Measurements from ENCODE around the gene NFATC2. TPM values are rescaled to one million over a fixed set of nuclear protein-coding genes. Genes with fewer than 3 reads are reported as not detected.

NFATC2 gene
- total RNA-seq, 1 donor from 2014 or later: not detected

DNA sequence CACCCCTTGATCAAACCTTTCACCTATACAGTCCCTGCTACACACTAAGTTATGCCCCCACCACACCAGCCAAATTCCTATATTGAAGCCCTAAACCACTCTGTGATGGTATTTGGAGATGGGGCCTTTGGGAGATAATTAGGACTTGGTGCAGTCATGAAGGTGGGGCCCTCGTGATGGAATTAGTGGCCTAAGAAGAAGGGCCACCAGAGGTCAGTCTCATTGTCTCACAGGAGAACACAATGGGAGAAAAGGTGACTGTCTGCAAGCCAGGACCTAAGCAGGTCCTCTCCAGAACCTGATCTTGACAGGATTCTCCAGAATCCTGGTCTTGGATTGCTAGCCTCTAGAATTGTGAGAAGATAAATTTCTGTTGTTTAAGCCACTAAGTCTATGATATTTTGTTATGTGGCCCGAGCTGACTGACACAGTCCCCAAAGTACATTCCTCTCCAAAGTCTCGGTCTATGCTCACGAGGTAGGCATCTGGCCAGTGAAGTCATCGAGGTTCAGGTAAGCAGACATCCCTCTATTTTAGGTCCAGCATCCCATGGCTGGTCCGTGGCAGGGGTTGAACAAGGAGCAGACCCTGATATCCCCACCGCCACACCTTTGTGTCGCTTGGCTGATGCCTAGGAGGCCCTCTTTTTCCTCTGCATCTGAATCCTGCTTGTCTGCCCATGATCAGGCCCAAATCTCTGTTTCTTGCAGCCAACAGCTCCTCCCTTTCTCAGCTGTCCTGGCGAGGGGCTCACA lies 138.9 kb downstream of the NFATC2 start:
- peaks cover 3% of the 10 kb centered on the region for H3K27me3 ChIP-seq (ENCODE audit: control insufficient read depth, insufficient read depth, low read length)
- no peak for DNase-seq (ENCODE audit: low read depth)
- H3K4me3 ChIP-seq (ENCODE audit: low read depth, low read length): no peak overlapping the region
- no peaks in the 10 kb centered on the region for H3K36me3 ChIP-seq (ENCODE audit: control insufficient read depth, insufficient read depth, low read length)
- TF ChIP-seq, protein P1, sequence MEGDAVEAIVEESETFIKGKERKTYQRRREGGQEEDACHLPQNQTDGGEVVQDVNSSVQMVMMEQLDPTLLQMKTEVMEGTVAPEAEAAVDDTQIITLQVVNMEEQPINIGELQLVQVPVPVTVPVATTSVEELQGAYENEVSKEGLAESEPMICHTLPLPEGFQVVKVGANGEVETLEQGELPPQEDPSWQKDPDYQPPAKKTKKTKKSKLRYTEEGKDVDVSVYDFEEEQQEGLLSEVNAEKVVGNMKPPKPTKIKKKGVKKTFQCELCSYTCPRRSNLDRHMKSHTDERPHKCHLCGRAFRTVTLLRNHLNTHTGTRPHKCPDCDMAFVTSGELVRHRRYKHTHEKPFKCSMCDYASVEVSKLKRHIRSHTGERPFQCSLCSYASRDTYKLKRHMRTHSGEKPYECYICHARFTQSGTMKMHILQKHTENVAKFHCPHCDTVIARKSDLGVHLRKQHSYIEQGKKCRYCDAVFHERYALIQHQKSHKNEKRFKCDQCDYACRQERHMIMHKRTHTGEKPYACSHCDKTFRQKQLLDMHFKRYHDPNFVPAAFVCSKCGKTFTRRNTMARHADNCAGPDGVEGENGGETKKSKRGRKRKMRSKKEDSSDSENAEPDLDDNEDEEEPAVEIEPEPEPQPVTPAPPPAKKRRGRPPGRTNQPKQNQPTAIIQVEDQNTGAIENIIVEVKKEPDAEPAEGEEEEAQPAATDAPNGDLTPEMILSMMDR (IDR thresholded peaks at IDR 0.05; ENCODE audit: insufficient read depth, low read length, severe bottlenecking): no peak
- no peak for FAIRE-seq

DNA sequence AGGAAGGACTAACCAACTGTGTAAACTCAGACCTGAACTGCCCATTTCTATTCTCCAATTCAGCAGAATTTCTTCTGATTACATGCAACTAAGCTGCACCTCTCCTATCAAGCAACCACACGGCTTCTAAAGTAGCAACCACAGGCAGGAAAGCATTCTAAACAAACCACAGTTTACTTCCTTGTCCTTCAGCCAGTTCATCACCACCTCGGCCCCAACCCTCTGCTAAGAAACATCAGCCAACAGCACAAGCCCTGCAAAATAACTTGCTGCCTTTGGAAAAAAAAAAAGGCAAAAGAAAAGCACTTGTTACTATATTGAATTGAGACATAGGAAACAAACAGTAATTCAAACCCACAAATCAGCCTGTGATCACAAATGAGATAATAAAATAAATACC lies 140.3 kb downstream of the NFATC2 start:
- no peak for DNase-seq (ENCODE audit: low read depth)
- TF ChIP-seq, protein P1 (IDR thresholded peaks at IDR 0.05; ENCODE audit: insufficient read depth, low read length, severe bottlenecking): no peak
- Histone ChIP-seq H3K27me3 (ENCODE audit: control insufficient read depth, insufficient read depth, low read length) (peaks cover 3% of the 10 kb centered on the region), H3K4me3 (ENCODE audit: low read depth, low read length) (no peak overlapping the region), H3K36me3 (ENCODE audit: control insufficient read depth, insufficient read depth, low read length) (no peaks in the 10 kb centered on the region)
- no peak for FAIRE-seq

DNA sequence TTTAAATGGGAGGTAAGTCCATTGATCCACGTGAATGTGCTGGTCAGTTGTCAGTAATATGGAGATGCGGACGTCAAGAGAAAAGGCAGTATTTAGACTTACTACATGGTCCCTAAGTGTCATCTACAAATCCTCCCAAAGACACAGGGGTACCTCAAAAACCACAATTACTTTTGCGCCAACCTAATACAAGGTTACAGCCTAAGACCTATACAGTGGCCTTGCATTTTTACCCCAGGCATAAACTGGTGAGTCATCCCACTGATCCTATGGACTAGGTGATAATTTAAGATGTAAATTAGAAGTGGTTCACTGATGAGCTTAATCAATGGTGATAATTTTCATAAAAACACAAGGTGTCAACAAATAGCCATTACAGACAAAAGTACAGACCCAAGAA lies 141.0 kb downstream of the NFATC2 start:
- Histone ChIP-seq H3K27me3 (ENCODE audit: control insufficient read depth, insufficient read depth, low read length) (peaks cover 1% of the 10 kb centered on the region), H3K36me3 (ENCODE audit: control insufficient read depth, insufficient read depth, low read length) (no peaks in the 10 kb centered on the region), H3K4me3 (ENCODE audit: low read depth, low read length) (no peak overlapping the region)
- TF ChIP-seq, protein P1 (IDR thresholded peaks at IDR 0.05; ENCODE audit: insufficient read depth, low read length, severe bottlenecking): no peak
- DNase-seq (ENCODE audit: low read depth): no peak
- no peak for FAIRE-seq

DNA sequence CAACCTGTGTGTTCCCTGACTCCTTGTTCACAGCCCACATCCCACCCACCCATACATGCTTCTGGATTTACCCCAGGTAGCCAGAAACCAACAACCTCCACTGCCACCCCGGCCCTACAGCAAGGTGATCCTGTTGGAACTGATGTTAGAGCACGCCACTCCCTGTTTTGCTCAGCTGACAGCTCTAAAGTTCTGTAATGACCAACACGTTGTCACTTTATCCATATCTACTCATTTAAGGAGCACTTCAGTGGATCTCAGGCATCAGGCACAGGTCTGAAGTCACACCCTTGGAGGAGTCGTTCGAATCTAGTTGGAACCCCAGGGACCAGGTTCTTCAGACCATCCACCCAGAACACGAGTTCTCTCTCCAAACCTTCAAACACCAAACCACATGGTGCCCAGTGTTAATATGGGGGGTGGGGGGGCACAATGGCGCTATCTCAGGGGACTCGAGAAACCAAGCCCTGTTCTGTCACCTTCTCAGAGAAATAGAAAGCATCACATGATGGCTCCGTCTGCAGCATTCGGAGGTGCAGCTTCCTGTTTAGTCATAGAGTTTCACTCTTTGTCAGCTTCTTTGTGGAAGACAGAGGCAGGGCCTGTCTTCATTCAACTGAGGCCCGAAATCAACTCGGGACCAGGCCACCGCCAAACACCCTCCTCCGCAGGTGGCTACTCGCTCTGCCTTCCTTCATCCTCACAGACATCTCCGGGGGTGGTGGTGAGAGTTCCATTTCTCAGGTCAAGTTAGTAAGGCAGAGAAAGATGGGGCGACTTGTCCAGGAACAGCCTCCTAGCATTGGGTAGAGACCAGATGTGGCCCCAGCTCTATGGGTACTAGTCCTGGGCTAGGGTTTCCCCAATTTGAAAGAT lies 142.2 kb downstream of the NFATC2 start:
- Histone ChIP-seq H3K27me3 (ENCODE audit: control insufficient read depth, insufficient read depth, low read length) (peaks cover 1% of the 10 kb centered on the region), H3K36me3 (ENCODE audit: control insufficient read depth, insufficient read depth, low read length) (no peaks in the 10 kb centered on the region), H3K4me3 (ENCODE audit: low read depth, low read length) (no peak overlapping the region)
- FAIRE-seq: no peak
- TF ChIP-seq, protein P1 (IDR thresholded peaks at IDR 0.05; ENCODE audit: insufficient read depth, low read length, severe bottlenecking): no peak
- peak; percentile 44 for DNase-seq (ENCODE audit: low read depth)

DNA sequence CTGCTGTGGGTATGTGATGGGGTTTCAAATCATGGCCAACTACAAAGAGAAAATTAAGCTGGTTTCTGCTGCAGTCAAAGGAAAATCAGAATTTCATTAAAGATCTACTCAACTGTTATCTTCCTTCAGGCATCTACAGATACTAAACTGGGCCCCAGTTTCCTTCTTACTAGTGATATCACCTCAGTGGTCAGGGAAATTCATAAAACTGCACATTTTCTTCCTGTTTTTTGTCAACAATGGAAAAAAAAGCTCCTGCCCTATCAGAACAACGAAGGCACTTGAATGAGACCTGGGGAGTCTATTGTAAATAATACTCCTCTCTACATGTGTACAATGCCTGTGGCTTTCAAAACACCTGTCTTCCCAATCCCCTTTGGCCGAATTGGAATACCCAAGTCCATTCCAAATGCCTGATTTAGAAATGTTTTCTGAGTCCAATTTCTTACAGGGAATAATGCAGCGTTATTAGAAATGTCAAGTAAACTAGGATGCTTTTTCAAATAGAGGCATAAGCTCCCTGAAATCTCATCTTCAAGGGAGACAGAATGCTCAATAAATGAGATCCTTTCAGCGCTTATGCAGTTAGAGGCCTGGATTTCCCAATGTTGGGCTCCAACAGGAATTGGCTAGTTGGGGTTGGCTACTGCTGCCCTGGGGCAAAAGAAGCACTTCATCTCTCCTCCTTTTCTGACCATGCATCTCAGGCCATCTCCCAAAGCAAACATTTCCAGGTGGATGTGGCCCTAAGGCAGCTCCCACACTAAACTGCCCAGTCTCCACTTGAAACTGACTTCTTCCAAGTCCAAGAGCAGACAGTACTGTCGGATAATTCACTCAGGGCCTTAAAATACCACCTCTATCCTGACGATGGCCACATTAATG lies 143.3 kb downstream of the NFATC2 start:
- H3K36me3 ChIP-seq (ENCODE audit: control insufficient read depth, insufficient read depth, low read length): no peaks in the 10 kb centered on the region
- DNase-seq (ENCODE audit: low read depth): no peak
- H3K4me3 ChIP-seq (ENCODE audit: low read depth, low read length): no peak overlapping the region
- TF ChIP-seq, protein P1 (IDR thresholded peaks at IDR 0.05; ENCODE audit: insufficient read depth, low read length, severe bottlenecking): no peak
- H3K27me3 ChIP-seq (ENCODE audit: control insufficient read depth, insufficient read depth, low read length): peaks cover 1% of the 10 kb centered on the region
- FAIRE-seq: peak; percentile 18

Data from bronchial epithelial cell (primary cell).